22Rv1 (cell line): Measurements from ENCODE around the gene PPP1R9B.

Experiments
- H3K27ac ChIP-seq: fragments of 450-650 bp; 2 replicates; pipeline ENCODE4 v1.5.1; 2017
- ZFX ChIP-seq: fragments of 450-650 bp; IDR thresholded peaks from 2 replicates; pipeline ENCODE4 v1.6.1; 2017; ENCODE audit warnings: antibody characterized with exemption, borderline replicate concordance
- TF ChIP-seq, protein P1 (sequence below): fragments of 450-650 bp; IDR thresholded peaks from 2 replicates; pipeline ENCODE4 v1.5.1; 2017; ENCODE audit warnings: mild to moderate bottlenecking

Gene PPP1R9B

DNA sequence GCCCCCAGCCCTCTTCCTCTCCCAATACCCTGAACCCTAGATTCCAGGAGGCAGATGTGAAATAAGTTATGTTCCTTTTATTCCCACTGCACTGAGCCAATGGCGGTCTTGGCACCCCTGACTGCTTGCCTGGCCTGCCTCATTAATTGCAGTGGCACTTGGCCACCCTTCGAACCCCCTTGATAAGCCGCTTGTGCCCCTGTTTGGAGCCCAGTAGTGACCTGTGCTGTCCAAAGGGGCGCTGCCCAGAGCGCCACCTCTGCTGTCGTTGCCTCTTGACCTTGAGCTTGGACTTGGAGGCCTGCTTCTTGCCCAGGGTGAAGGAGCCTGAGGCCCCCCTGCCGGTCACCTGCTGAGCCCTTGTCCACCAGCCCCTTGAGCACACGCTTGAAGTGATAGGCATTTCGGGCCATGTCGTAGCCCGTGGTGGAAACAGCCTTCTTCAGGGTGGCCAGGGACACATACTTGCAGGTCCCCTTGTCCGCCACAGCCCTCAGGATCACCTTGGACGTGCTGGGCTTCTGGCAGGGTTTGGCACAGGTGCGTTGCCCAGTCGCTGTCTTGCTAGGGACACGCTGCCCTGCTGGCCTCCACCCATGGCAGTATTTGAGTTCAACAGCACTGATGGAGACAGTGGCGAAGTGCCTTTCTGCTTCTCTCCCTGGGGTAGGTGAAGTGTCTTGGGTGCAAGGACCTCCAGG, 21.0 kb upstream of the PPP1R9B start:
- no peak overlapping the region for H3K27ac ChIP-seq
- no peak for TF ChIP-seq ZFX
- TF ChIP-seq, protein P1, sequence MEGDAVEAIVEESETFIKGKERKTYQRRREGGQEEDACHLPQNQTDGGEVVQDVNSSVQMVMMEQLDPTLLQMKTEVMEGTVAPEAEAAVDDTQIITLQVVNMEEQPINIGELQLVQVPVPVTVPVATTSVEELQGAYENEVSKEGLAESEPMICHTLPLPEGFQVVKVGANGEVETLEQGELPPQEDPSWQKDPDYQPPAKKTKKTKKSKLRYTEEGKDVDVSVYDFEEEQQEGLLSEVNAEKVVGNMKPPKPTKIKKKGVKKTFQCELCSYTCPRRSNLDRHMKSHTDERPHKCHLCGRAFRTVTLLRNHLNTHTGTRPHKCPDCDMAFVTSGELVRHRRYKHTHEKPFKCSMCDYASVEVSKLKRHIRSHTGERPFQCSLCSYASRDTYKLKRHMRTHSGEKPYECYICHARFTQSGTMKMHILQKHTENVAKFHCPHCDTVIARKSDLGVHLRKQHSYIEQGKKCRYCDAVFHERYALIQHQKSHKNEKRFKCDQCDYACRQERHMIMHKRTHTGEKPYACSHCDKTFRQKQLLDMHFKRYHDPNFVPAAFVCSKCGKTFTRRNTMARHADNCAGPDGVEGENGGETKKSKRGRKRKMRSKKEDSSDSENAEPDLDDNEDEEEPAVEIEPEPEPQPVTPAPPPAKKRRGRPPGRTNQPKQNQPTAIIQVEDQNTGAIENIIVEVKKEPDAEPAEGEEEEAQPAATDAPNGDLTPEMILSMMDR: no peak

DNA sequence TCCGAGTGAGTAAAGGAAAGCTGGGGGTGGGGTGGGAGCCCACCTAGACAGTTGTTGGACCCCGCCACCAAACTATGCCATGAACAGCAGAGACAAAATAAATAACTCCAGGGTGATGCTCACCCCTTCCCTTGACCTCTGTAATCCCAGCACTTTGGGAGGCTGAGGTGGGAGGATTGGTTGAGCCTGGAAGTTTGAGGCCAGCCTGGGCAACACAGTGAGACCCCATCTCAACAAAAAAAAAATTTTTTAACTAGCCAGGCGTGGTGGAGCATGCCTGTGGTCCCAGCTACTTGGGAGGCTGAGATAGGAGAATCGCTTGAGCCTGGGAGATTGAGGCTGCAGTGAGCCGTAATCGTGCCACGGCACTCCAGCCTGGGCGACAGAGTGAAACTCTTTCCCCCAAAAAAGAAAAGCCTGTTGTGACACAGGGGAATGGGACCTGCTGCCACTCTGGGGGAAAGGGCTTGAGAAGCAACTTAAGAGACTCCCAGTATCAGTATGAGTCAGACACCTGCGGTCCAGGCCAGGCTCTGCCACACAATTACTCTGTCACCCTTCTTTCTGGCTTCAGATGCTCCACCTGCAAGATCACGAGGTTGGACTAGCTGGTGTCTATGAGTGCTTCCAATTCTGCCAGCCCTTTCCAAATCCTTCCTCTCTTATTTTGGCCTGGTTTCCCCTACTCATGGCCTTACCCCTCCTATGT, 20.3 kb upstream of the PPP1R9B start:
- TF ChIP-seq, protein P1: no peak
- TF ChIP-seq ZFX: no peak
- H3K27ac ChIP-seq: no peak overlapping the region

DNA sequence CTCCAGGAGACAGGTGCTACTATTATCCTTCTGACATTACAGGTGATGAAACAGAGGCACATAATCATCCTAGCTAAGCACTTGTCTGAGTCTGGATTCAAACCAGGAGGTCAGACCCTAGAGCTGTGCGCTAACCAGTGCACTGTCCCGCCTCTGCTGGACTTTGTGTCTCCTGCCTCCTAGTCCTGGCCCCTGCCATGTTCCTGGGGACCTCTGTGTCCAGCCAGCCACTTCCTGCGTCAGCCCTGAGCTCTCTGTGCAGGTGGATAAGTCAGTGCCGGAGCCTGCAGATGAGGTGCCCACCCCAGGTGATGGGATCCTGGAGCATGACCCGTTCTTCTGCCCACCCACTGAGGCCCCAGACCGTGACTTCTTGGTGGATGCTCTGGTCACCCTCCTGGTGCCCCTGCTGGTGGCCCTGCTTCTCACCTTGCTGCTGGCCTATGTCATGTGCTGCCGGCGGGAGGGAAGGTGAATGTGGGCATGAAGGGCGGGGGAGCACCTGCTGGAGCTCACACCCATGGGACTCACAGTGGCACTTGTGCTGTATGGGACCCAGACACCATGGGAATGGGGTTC, 19.5 kb upstream of the PPP1R9B start:
- no peak overlapping the region for H3K27ac ChIP-seq
- TF ChIP-seq ZFX: no peak
- TF ChIP-seq, protein P1: no peak

DNA sequence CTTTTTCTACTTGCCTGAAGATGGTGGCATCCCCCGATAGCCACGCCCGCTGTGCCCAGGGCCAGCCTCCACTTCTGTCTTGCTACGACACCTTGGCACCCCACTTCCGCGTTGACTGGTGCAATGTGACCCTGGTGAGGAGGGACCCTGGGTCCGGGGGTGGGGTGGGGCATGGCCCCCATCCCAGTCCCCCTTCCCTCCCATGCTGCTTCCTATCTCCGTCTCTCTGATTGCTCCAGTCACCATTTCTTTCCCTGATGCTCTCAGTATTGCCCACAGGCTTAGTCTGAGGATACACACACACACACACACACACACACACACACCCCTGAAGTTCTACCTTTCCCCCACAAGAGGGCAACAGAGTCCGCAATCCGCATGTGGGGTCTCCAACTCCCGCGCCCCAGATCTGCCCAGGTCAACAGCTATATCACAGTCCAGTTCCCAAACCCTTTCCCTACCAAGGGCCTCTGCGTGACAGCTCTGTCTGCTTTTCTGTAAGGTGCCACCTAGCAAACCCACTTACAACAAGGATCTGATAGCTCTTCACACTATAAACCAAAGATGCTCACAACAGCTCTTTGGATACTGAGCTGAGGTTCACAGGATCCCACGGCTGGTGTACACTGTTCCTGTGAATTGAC, 18.8 kb upstream of the PPP1R9B start:
- TF ChIP-seq, protein P1: peak; percentile 85
- no peak for TF ChIP-seq ZFX
- H3K27ac ChIP-seq: no peak overlapping the region

DNA sequence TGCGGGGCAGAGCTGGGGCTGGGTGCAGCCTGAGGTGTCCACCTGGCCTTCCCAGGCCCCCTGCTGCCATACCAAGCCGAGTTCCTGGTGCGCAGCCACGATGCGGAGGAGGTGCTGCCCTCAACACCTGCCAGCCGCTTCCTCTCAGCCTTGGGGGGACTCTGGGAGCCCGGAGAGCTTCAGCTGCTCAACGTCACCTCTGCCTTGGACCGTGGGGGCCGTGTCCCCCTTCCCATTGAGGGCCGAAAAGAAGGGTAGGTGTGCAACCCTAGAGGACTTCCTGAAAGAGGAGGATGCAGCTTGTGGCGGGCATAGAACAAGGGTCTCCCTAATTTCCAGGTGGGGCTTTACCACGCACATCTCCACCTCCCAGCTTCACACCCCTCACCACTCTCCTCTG, 17.8 kb upstream of the PPP1R9B start:
- H3K27ac ChIP-seq: no peak overlapping the region
- TF ChIP-seq ZFX: no peak
- TF ChIP-seq, protein P1: no peak

DNA sequence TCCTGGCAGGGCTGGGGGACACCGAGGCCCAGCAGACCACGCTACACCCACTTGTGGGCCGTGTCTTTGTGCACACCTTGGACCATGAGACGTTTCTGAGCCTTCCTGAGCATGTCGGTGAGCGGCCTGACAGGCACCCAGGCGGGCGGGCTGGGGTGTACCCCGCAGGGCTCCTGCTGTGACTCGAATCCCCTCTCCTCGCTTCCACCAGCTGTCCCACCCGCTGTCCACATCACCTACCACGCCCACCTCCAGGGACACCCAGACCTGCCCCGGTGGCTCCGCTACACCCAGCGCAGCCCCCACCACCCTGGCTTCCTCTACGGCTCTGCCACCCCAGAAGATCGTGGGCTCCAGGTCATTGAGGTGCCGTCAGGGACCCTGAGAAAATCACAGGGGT, 16.9 kb upstream of the PPP1R9B start:
- TF ChIP-seq, protein P1: no peak
- TF ChIP-seq ZFX: no peak
- no peak overlapping the region for H3K27ac ChIP-seq
